GM23338 (cell line): ENCODE measurements around the gene SSTR1. TPM values are rescaled to one million over a fixed set of nuclear protein-coding genes. Genes with fewer than 3 reads are reported as not detected.

ENCODE experiments used
- ATAC-seq: fragments of 200-7000 bp; cut with Tn5 transposase; 3 replicates; pipeline ENCODE4 v1.9.1; 2020
- DNase-seq: peaks from one replicate; pipeline ENCODE4 v3.0.0-alpha.2; 2015; ENCODE audit warnings: low spot score
- H2AFZ ChIP-seq: fragments of 200-600 bp; sonication (generic); 2 replicates; pipeline ENCODE4 v1.8.0; 2016; ENCODE audit warnings: antibody characterized with exemption, mild to moderate bottlenecking, moderate library complexity
- H3F3A ChIP-seq: fragments of 200-600 bp; sonication (generic); replicated peaks from 2 replicates; pipeline ENCODE4 v1.8.0; 2017; ENCODE audit warnings: antibody characterized with exemption, mixed run types, low read depth
- H3K27ac ChIP-seq: fragments of 200-600 bp; sonication (generic); 2 replicates; pipeline ENCODE4 v1.6.1; 2016; ENCODE audit warnings: low read depth
- H3K27me3 ChIP-seq: fragments of 200-600 bp; sonication (generic); 2 replicates; pipeline ENCODE4 v1.8.0; 2016; ENCODE audit warnings: mild to moderate bottlenecking, mixed run types, moderate library complexity; ENCODE audit not compliant: insufficient read depth
- H3K36me3 ChIP-seq: fragments of 200-600 bp; sonication (generic); 2 replicates; pipeline ENCODE4 v1.8.0; 2016; ENCODE audit warnings: mild to moderate bottlenecking; ENCODE audit not compliant: insufficient read depth
- H3K4me1 ChIP-seq: fragments of 200-600 bp; sonication (generic); 2 replicates; pipeline ENCODE4 v1.8.0; 2016; ENCODE audit warnings: mild to moderate bottlenecking, moderate library complexity; ENCODE audit not compliant: insufficient read depth
- H3K4me2 ChIP-seq: fragments of 200-600 bp; sonication (generic); 2 replicates; pipeline ENCODE4 v1.7.1; 2017; ENCODE audit warnings: mixed run types
- H3K4me3 ChIP-seq: fragments of 200-600 bp; sonication (generic); 2 replicates; pipeline ENCODE4 v1.6.1; 2016; ENCODE audit warnings: mixed run types
- H3K79me2 ChIP-seq: fragments of 200-600 bp; sonication (generic); replicated peaks from 2 replicates; pipeline ENCODE4 v1.8.0; 2017; ENCODE audit warnings: mild to moderate bottlenecking; ENCODE audit not compliant: insufficient read depth
- H3K9me2 ChIP-seq: fragments of 200-600 bp; sonication (generic); 2 replicates; pipeline ENCODE4 v1.8.0; 2017; ENCODE audit not compliant: insufficient read depth
- H4K20me1 ChIP-seq: fragments of 200-600 bp; sonication (generic); replicated peaks from 2 replicates; pipeline ENCODE4 v1.8.0; 2017; ENCODE audit warnings: mild to moderate bottlenecking; ENCODE audit not compliant: insufficient read depth
- H3K27ac Mint-ChIP-seq: 2 replicates; pipeline ENCODE4 v1.8.0; 2020; ENCODE audit warnings: inconsistent platforms, mild to moderate bottlenecking, moderate library complexity, mixed read lengths
- H3K27me3 Mint-ChIP-seq: 3 replicates; pipeline ENCODE4 v1.8.0; 2022; ENCODE audit warnings: low read depth, mild to moderate bottlenecking, moderate library complexity, mixed read lengths, inconsistent platforms; ENCODE audit not compliant: insufficient read depth, poor library complexity
- H3K36me3 Mint-ChIP-seq: 3 replicates; pipeline ENCODE4 v1.8.0; 2021; ENCODE audit warnings: low read depth, mild to moderate bottlenecking, inconsistent platforms, moderate library complexity, mixed read lengths
- H3K4me1 Mint-ChIP-seq: 3 replicates; pipeline ENCODE4 v1.8.0; 2020; ENCODE audit warnings: mild to moderate bottlenecking, inconsistent platforms, mixed read lengths
- H3K4me3 Mint-ChIP-seq: 3 replicates; pipeline ENCODE4 v1.8.0; 2021; ENCODE audit warnings: moderate library complexity, mild to moderate bottlenecking, inconsistent platforms, mixed read lengths
- H3K9me3 Mint-ChIP-seq: 3 replicates; pipeline ENCODE4 v1.8.0; 2020; ENCODE audit warnings: moderate library complexity, mild to moderate bottlenecking, inconsistent platforms, mixed read lengths
- CREB1 ChIP-seq: fragments of 250-450 bp; sonication (Bioruptor Pico); IDR thresholded peaks from 2 replicates; pipeline ENCODE4 v1.5.0; 2020; ENCODE audit warnings: low read depth, mild to moderate bottlenecking, moderate library complexity
- CTCF ChIP-seq, 2 experiments: fragments of 200-600 bp in 1 of 2; sonication (generic) in 1 of 2; conservative IDR thresholded peaks; 2 replicates each; pipeline versions ENCODE4 v1.5.1 to v1.6.1; 2016 to 2017; ENCODE audit warnings: antibody characterized with exemption in 2 of 2, low read depth in 2 of 2, mild to moderate bottlenecking in 2 of 2, moderate library complexity in 1 of 2
- ETS1 ChIP-seq: IDR thresholded peaks from 2 replicates; pipeline ENCODE4 v1.6.1; 2016; ENCODE audit warnings: antibody characterized with exemption
- EZH2 ChIP-seq: fragments of 200-600 bp; sonication (generic); IDR thresholded peaks from one replicate; pipeline ENCODE4 v1.8.0; 2017; ENCODE audit warnings: antibody characterized with exemption, mild to moderate bottlenecking, low read depth; ENCODE audit not compliant: unreplicated experiment
- EZH2phosphoT487 ChIP-seq: fragments of 200-600 bp; sonication (generic); IDR thresholded peaks from one replicate; pipeline ENCODE4 v1.8.1; 2018; ENCODE audit warnings: antibody characterized with exemption; ENCODE audit not compliant: unreplicated experiment
- POLR2AphosphoS5 ChIP-seq: IDR thresholded peaks from 2 replicates; pipeline ENCODE4 v1.6.1; 2016; ENCODE audit warnings: antibody characterized with exemption, low read depth
- STAT1 ChIP-seq: IDR thresholded peaks from one replicate; pipeline ENCODE4 v1.6.1; 2016; ENCODE audit warnings: antibody characterized with exemption; ENCODE audit not compliant: unreplicated experiment
- ZNF114 ChIP-seq: fragments of 250-450 bp; sonication (Bioruptor Pico); IDR thresholded peaks from 2 replicates; pipeline ENCODE4 v1.5.0; 2020; ENCODE audit warnings: mild to moderate bottlenecking, moderate library complexity
- ZNF331 ChIP-seq: fragments of 250-450 bp; sonication (Bioruptor Pico); IDR thresholded peaks from 2 replicates; pipeline ENCODE4 v1.5.0; 2020; ENCODE audit warnings: low read depth, mild to moderate bottlenecking, moderate library complexity
- polyA plus RNA-seq: library from polyadenylated mRNA; unstranded; fragments of >200 nt; fragmentation: Nextera tagmentation; extraction: Ambion mirVana; gene quantifications from 2 replicates; pipeline ENCODE4 v1.2.1, GENCODE V29; 2016
- total RNA-seq: library from RNA; depleted of rRNA; stranded (reverse); fragments of >200 nt; shearing (Covaris generic); gene quantifications from 2 replicates; pipeline ENCODE4 v1.2.3, GENCODE V29; 2014
- TF ChIP-seq, protein P1 (sequence below): IDR thresholded peaks from one replicate; pipeline ENCODE4 v1.6.1; 2018; ENCODE audit warnings: antibody characterized with exemption; ENCODE audit not compliant: unreplicated experiment

The SSTR1 gene
- total and polyA plus RNA-seq, 2 experiments from 2014 or later, result 0.42 to 0.80 TPM

GRCh38 chr14:38175658-38176057, 32.0 kb upstream of the SSTR1 start (continued):
- TF ChIP-seq POLR2AphosphoS5 (no peak), ZNF331 (no peak), CTCF (conservative IDR thresholded peaks at IDR 0.05; ENCODE audit: low read depth in 2 of 2) (no peak), CREB1 (CRISPR knock-in tag) (no peak), STAT1 (no peak)
- TF ChIP-seq, protein P1, sequence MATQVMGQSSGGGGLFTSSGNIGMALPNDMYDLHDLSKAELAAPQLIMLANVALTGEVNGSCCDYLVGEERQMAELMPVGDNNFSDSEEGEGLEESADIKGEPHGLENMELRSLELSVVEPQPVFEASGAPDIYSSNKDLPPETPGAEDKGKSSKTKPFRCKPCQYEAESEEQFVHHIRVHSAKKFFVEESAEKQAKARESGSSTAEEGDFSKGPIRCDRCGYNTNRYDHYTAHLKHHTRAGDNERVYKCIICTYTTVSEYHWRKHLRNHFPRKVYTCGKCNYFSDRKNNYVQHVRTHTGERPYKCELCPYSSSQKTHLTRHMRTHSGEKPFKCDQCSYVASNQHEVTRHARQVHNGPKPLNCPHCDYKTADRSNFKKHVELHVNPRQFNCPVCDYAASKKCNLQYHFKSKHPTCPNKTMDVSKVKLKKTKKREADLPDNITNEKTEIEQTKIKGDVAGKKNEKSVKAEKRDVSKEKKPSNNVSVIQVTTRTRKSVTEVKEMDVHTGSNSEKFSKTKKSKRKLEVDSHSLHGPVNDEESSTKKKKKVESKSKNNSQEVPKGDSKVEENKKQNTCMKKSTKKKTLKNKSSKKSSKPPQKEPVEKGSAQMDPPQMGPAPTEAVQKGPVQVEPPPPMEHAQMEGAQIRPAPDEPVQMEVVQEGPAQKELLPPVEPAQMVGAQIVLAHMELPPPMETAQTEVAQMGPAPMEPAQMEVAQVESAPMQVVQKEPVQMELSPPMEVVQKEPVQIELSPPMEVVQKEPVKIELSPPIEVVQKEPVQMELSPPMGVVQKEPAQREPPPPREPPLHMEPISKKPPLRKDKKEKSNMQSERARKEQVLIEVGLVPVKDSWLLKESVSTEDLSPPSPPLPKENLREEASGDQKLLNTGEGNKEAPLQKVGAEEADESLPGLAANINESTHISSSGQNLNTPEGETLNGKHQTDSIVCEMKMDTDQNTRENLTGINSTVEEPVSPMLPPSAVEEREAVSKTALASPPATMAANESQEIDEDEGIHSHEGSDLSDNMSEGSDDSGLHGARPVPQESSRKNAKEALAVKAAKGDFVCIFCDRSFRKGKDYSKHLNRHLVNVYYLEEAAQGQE, result no peak

DNA sequence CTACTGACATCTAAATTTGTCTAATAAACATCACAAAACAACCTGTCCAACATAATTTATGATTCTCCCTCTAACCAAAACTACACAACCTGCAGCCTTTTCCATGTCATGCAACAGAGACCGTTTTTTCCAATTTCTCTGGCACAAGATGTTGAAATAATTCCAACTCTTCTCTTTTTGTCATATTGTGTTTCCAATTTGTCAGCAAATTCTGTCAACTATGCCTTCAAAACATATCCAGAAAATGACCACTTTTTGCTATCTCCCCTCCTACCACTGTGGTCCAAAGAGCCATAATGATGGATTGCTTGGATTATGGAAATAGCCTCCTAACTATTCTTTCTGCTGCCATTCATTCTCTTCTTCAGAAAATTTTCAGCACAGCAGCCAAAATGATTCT, 31.3 kb upstream of the SSTR1 start:
- peaks cover 2% of the 10 kb centered on the region for H3K27me3 Mint-ChIP-seq
- Histone ChIP-seq H3K79me2 (no peaks in the 10 kb centered on the region), H3K27ac (no peak overlapping the region), H3K36me3 (peaks cover 7% of the 10 kb centered on the region), H3K4me1 (peaks cover 6% of the 10 kb centered on the region; the same call in 1 of the 2 replicates), H3K27me3 (no peaks in the 10 kb centered on the region), H3F3A (no peaks in the 10 kb centered on the region), H4K20me1 (no peaks in the 10 kb centered on the region), H3K9me2 (no peaks in the 10 kb centered on the region; the same call in 1 of the 2 replicates), H3K4me3 (no peak overlapping the region), H2AFZ (no peak overlapping the region), H3K4me2 (no peak overlapping the region)
- H3K36me3 Mint-ChIP-seq, result peaks cover 35% of the 10 kb centered on the region
- H3K27ac Mint-ChIP-seq, result no peak overlapping the region
- peaks cover 17% of the 10 kb centered on the region for H3K9me3 Mint-ChIP-seq
- ATAC-seq (no peak), DNase-seq (no peak)
- H3K4me3 Mint-ChIP-seq, result no peak overlapping the region
- peaks cover 6% of the 10 kb centered on the region for H3K4me1 Mint-ChIP-seq
- TF ChIP-seq ETS1 (no peak), POLR2AphosphoS5 (no peak), EZH2 (no peak), CREB1 (CRISPR knock-in tag) (no peak), ZNF114 (CRISPR knock-in tag) (no peak), ZNF331 (no peak), CTCF (conservative IDR thresholded peaks at IDR 0.05; ENCODE audit: low read depth in 2 of 2) (no peak), EZH2phosphoT487 (no peak)
